Smooth muscle cell (in vitro differentiated cells): Measurements from ENCODE around the gene B4GALT4. TPM values are rescaled to one million over a fixed set of nuclear protein-coding genes. Genes with fewer than 3 reads are reported as not detected.

Experiments
- DNase-seq: peaks from one replicate; lab custom pipeline; 2025; ENCODE audit not compliant: unreplicated experiment; lab: John Stamatoyannopoulos, UW
- H2AFZ ChIP-seq: fragments of 200-600 bp; sonication (generic); 2 replicates; pipeline ENCODE4 v1.6.0; 2016; ENCODE audit warnings: antibody characterized with exemption, low read depth, mild to moderate bottlenecking
- H3F3A ChIP-seq: fragments of 200-600 bp; sonication (generic); 2 replicates; pipeline ENCODE4 v1.6.0; 2017; ENCODE audit warnings: antibody characterized with exemption, low read depth
- H3K27ac ChIP-seq: fragments of 200-600 bp; sonication (generic); 2 replicates; pipeline ENCODE4 v1.5.1; 2016; ENCODE audit warnings: low read depth, mild to moderate bottlenecking
- H3K27me3 ChIP-seq: fragments of 200-600 bp; sonication (generic); 2 replicates; pipeline ENCODE4 v1.6.1; 2016; ENCODE audit warnings: low read depth, mild to moderate bottlenecking
- H3K36me3 ChIP-seq: fragments of 200-600 bp; sonication (generic); 2 replicates; pipeline ENCODE4 v1.5.1; 2016; ENCODE audit warnings: low read depth
- H3K4me1 ChIP-seq: fragments of 200-600 bp; sonication (generic); 2 replicates; pipeline ENCODE4 v1.5.1; 2016; ENCODE audit warnings: low read depth
- H3K4me2 ChIP-seq: fragments of 200-600 bp; sonication (generic); 2 replicates; pipeline ENCODE4 v1.6.0; 2016; ENCODE audit warnings: mild to moderate bottlenecking
- H3K4me3 ChIP-seq: fragments of 200-600 bp; sonication (generic); 2 replicates; pipeline ENCODE4 v1.5.1; 2016; ENCODE audit warnings: mild to moderate bottlenecking
- H3K79me2 ChIP-seq: fragments of 200-600 bp; sonication (generic); 2 replicates; pipeline ENCODE4 v1.6.0; 2016; ENCODE audit warnings: low read depth, mild to moderate bottlenecking
- H3K9ac ChIP-seq: fragments of 200-600 bp; sonication (generic); 2 replicates; pipeline ENCODE4 v1.6.0; 2016; ENCODE audit warnings: low read depth
- H3K9me3 ChIP-seq: fragments of 200-600 bp; sonication (generic); replicated peaks from 2 replicates; pipeline ENCODE4 v1.5.1; 2016; ENCODE audit warnings: low read depth
- H4K20me1 ChIP-seq: fragments of 200-600 bp; sonication (generic); 2 replicates; pipeline ENCODE4 v1.6.0; 2016; ENCODE audit warnings: low read depth
- CTCF ChIP-seq: fragments of 200-600 bp; sonication (generic); IDR thresholded peaks from 2 replicates; pipeline ENCODE4 v1.5.1; 2017; ENCODE audit warnings: borderline replicate concordance, mild to moderate bottlenecking, antibody characterized with exemption; ENCODE audit not compliant: insufficient read depth, poor library complexity, severe bottlenecking
- WGBS: methylation state at CpG from one replicate; pipeline ENCODE4 v1.1.7; 2016; ENCODE audit warnings: low lambda C conversion rate; 5-methylcytosine and 5-hydroxymethylcytosine counted together
- polyA plus RNA-seq: library from polyadenylated mRNA; unstranded; fragments of >200 nt; fragmentation: Nextera tagmentation; extraction: Ambion mirVana; gene quantifications from 2 replicates; pipeline ENCODE4 v1.2.1, GENCODE V29; 2016
- total RNA-seq: library from RNA; depleted of rRNA; stranded (reverse); fragments of >200 nt; gene quantifications from 2 replicates; pipeline ENCODE4 v1.2.3, GENCODE V29; 2014

The B4GALT4 gene
- total and polyA plus RNA-seq, 2 experiments from 2014 or later: 28.8 to 33.5 TPM

DNA sequence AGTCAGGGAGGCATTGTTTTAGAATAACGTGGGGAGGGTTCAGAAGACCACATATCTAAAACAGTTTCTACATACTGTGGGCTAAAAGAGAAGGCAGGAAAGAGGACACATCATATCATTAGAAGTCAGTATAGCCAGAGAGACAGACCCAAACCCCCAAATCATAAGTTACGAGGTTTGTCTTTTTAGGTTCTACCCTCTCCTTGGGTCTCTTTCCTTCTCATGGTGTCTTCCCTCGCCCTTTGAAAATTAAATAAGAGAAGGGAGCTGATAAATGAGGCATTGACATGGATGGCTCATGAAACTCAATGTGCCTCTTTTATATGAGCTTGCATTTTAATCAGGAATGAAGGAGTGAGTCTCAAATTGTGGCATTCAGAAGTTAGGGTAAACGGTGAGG lies 63.9 kb downstream of the B4GALT4 start:
- no peak overlapping the region for H3K4me3 ChIP-seq
- peak overlapping the region; percentile 0 for H3K27ac ChIP-seq
- H3K9me3 ChIP-seq: no peaks in the 10 kb centered on the region
- peaks cover 32% of the 10 kb centered on the region for H3K27me3 ChIP-seq
- H3K9ac ChIP-seq: no peak overlapping the region
- no peaks in the 10 kb centered on the region for H3K4me1 ChIP-seq
- no peaks in the 10 kb centered on the region for H3K79me2 ChIP-seq
- H3F3A ChIP-seq: no peaks in the 10 kb centered on the region
- H2AFZ ChIP-seq: no peak overlapping the region
- no peak for DNase-seq
- no peak for TF ChIP-seq CTCF
- WGBS: 83% methylated on average over 4 of the region's 4 CpGs
- no peaks in the 10 kb centered on the region for H4K20me1 ChIP-seq
- no peak overlapping the region for H3K4me2 ChIP-seq
- H3K36me3 ChIP-seq: no peaks in the 10 kb centered on the region

- no peaks in the 10 kb centered on the region for H3K79me2 ChIP-seq
- no peak for DNase-seq
- H3K4me3 ChIP-seq: no peak overlapping the region
- no peaks in the 10 kb centered on the region for H3K4me1 ChIP-seq
- no peaks in the 10 kb centered on the region for H3F3A ChIP-seq
- TF ChIP-seq CTCF: no peak
- peaks cover 32% of the 10 kb centered on the region for H3K27me3 ChIP-seq
- H3K4me2 ChIP-seq: no peak overlapping the region
- H2AFZ ChIP-seq: no peak overlapping the region
- H3K9ac ChIP-seq: no peak overlapping the region
- H4K20me1 ChIP-seq: no peaks in the 10 kb centered on the region
- 81% methylated on average over 10 of the region's 10 CpGs for WGBS
- peak overlapping the region; percentile 55 for H3K27ac ChIP-seq
- no peaks in the 10 kb centered on the region for H3K9me3 ChIP-seq
- no peaks in the 10 kb centered on the region for H3K36me3 ChIP-seq
Measured at GRCh38 chr3:119175872-119176756, 64.6 kb downstream of the B4GALT4 start.

DNA sequence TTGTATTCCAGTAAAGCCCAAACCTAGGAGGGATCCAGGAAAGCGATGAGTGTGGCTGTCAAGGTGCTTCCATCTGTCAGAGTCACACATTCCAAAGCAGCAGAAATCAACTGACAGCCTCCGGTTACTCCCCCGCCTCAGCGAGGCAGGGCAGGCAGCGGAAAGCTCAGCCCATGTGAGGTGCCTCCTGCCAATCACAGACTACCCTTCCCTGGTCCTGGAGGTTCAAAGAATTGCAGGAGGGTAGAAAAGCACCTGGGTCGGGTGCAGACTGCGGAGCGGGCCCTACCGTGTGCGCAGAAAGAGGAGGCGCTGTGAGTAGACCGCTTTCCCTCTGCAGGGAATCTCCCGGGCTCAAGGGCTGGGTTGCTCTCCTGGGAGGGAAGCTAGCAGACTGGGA lies 67.4 kb downstream of the B4GALT4 start, which contains the start of gene UPK1B:
Gene UPK1B (plus strand): TSS at position 274 of the 400 bp plus-strand sequence. CDS start 13,144 bp downstream, outside the sequence.
- Histone ChIP-seq H3K27ac (no peak within 1 kb of the TSS), H3K79me2 (no peaks in the 10 kb centered on the region), H3F3A (no peaks in the 10 kb centered on the region), H3K4me1 (no peaks in the 10 kb centered on the region), H3K9me3 (no peaks in the 10 kb centered on the region), H3K4me2 (peak within 1 kb of the TSS; percentile 71), H3K9ac (no peak within 1 kb of the TSS), H3K36me3 (no peaks in the 10 kb centered on the region), H2AFZ (peak within 1 kb of the TSS; percentile 62), H4K20me1 (no peaks in the 10 kb centered on the region), H3K27me3 (peaks cover 32% of the 10 kb centered on the region), H3K4me3 (peak within 1 kb of the TSS; percentile 13)
- 21% methylated on average over 13 of the region's 13 CpGs for WGBS
- DNase-seq: no peak
- no peak for TF ChIP-seq CTCF
